ENCODE results near the gene CCDC146. TPM values are rescaled to one million over a fixed set of nuclear protein-coding genes. Genes with fewer than 3 reads are reported as not detected.
"Not testable (repeated sequence)": the region's sequence is repeated elsewhere in the genome, so short reads cannot be mapped to it uniquely, and the experiment has no call there.

CCDC146 gene
- total RNA-seq, 1 donor from 2014 or later = 16.7 TPM

GRCh38 chr7:77199013-77199966, 76.9 kb downstream of the CCDC146 start, which contains the start of gene FGL2:
Gene FGL2 (minus strand): TSS chr7:77199819. CDS start chr7:77199793, 26 bp downstream.
- Histone ChIP-seq H3K4me1 (ENCODE audit: control insufficient read depth in 3 of 3, insufficient read depth in 3 of 3, low read length in 3 of 3) (no peaks in the 10 kb centered on the region), H3K9me3 (ENCODE audit: control insufficient read depth in 3 of 3, low read length in 3 of 3) (no peaks in the 10 kb centered on the region), H3K27ac (ENCODE audit: low read depth, low read length) (peak within 1 kb of the TSS; percentile 10), H3K27me3 (ENCODE audit: control insufficient read depth in 3 of 3, insufficient read depth in 3 of 3, low read length in 3 of 3) (no peaks in the 10 kb centered on the region), H3K4me3 (ENCODE audit: low read length in 3 of 3) (peak within 1 kb of the TSS; percentile 44 to 77 (median 67)), H3K9ac (ENCODE audit: low read depth in 1 of 3, low read length in 3 of 3) (peak within 1 kb of the TSS; percentile 12 to 47 (median 26)), H3K36me3 (ENCODE audit: control insufficient read depth in 3 of 3, insufficient read depth in 3 of 3, low read length in 3 of 3) (no peaks in the 10 kb centered on the region)

- no peaks in the 10 kb centered on the region for H3K9me3 ChIP-seq (ENCODE audit: control insufficient read depth in 3 of 3, low read length in 3 of 3)
- no peak overlapping the region for H3K4me3 ChIP-seq (ENCODE audit: low read length in 3 of 3)
- no peak overlapping the region for H3K9ac ChIP-seq (ENCODE audit: low read depth in 1 of 3, low read length in 3 of 3)
- H3K27me3 ChIP-seq (ENCODE audit: control insufficient read depth in 3 of 3, insufficient read depth in 3 of 3, low read length in 3 of 3) = no peaks in the 10 kb centered on the region
- H3K27ac ChIP-seq (ENCODE audit: low read depth, low read length) = no peak overlapping the region
- no peaks in the 10 kb centered on the region for H3K4me1 ChIP-seq (ENCODE audit: control insufficient read depth in 3 of 3, insufficient read depth in 3 of 3, low read length in 3 of 3)
- H3K36me3 ChIP-seq (ENCODE audit: control insufficient read depth in 3 of 3, insufficient read depth in 3 of 3, low read length in 3 of 3) = no peaks in the 10 kb centered on the region
These were observed 78.1 kb downstream of the CCDC146 start for GRCh38 chr7:77200542-77200941.

GRCh38 chr7:77202481-77202976, 80.1 kb downstream of the CCDC146 start:
- H3K9ac ChIP-seq (ENCODE audit: low read depth in 1 of 3, low read length in 3 of 3) = no peak overlapping the region
- no peaks in the 10 kb centered on the region for H3K27me3 ChIP-seq (ENCODE audit: control insufficient read depth in 3 of 3, insufficient read depth in 3 of 3, low read length in 3 of 3)
- H3K4me1 ChIP-seq (ENCODE audit: control insufficient read depth in 3 of 3, insufficient read depth in 3 of 3, low read length in 3 of 3) = no peaks in the 10 kb centered on the region
- H3K27ac ChIP-seq (ENCODE audit: low read depth, low read length) = no peak overlapping the region
- H3K4me3 ChIP-seq (ENCODE audit: low read length in 3 of 3) = no peak overlapping the region
- H3K9me3 ChIP-seq (ENCODE audit: control insufficient read depth in 3 of 3, low read length in 3 of 3) = no peaks in the 10 kb centered on the region
- no peaks in the 10 kb centered on the region for H3K36me3 ChIP-seq (ENCODE audit: control insufficient read depth in 3 of 3, insufficient read depth in 3 of 3, low read length in 3 of 3)

GRCh38 chr7:77205706-77206105, 83.3 kb downstream of the CCDC146 start:
- H3K36me3 ChIP-seq (ENCODE audit: control insufficient read depth in 3 of 3, insufficient read depth in 3 of 3, low read length in 3 of 3) = peaks cover 0 to 4% (median 0%) of the 10 kb centered on the region in 3 donors
- no peak overlapping the region for H3K9ac ChIP-seq (ENCODE audit: low read depth in 1 of 3, low read length in 3 of 3)
- H3K27me3 ChIP-seq (ENCODE audit: control insufficient read depth in 3 of 3, insufficient read depth in 3 of 3, low read length in 3 of 3) = no peaks in the 10 kb centered on the region
- no peak overlapping the region for H3K27ac ChIP-seq (ENCODE audit: low read depth, low read length)
- no peak overlapping the region for H3K4me3 ChIP-seq (ENCODE audit: low read length in 3 of 3)
- H3K4me1 ChIP-seq (ENCODE audit: control insufficient read depth in 3 of 3, insufficient read depth in 3 of 3, low read length in 3 of 3) = no peaks in the 10 kb centered on the region
- H3K9me3 ChIP-seq (ENCODE audit: control insufficient read depth in 3 of 3, low read length in 3 of 3) = peaks cover 0 to 4% (median 2%) of the 10 kb centered on the region in 3 donors

- Histone ChIP-seq H3K4me1 (ENCODE audit: control insufficient read depth in 3 of 3, insufficient read depth in 3 of 3, low read length in 3 of 3) (no peaks in the 10 kb centered on the region), H3K36me3 (ENCODE audit: control insufficient read depth in 3 of 3, insufficient read depth in 3 of 3, low read length in 3 of 3) (peaks cover 0 to 4% (median 0%) of the 10 kb centered on the region in 3 donors), H3K27me3 (ENCODE audit: control insufficient read depth in 3 of 3, insufficient read depth in 3 of 3, low read length in 3 of 3) (no peaks in the 10 kb centered on the region), H3K9me3 (ENCODE audit: control insufficient read depth in 3 of 3, low read length in 3 of 3) (peaks cover 0 to 4% (median 2%) of the 10 kb centered on the region in 3 donors), H3K4me3 (ENCODE audit: low read length in 3 of 3) (no peak overlapping the region), H3K27ac (ENCODE audit: low read depth, low read length) (no peak overlapping the region), H3K9ac (ENCODE audit: low read depth in 1 of 3, low read length in 3 of 3) (no peak overlapping the region)
These were observed 86.0 kb downstream of the CCDC146 start for GRCh38 chr7:77208416-77208815.

- peaks cover 0 to 4% (median 0%) of the 10 kb centered on the region in 3 donors for H3K36me3 ChIP-seq (ENCODE audit: control insufficient read depth in 3 of 3, insufficient read depth in 3 of 3, low read length in 3 of 3)
- no peak overlapping the region for H3K27ac ChIP-seq (ENCODE audit: low read depth, low read length)
- no peaks in the 10 kb centered on the region for H3K4me1 ChIP-seq (ENCODE audit: control insufficient read depth in 3 of 3, insufficient read depth in 3 of 3, low read length in 3 of 3)
- no peak overlapping the region for H3K4me3 ChIP-seq (ENCODE audit: low read length in 3 of 3)
- H3K27me3 ChIP-seq (ENCODE audit: control insufficient read depth in 3 of 3, insufficient read depth in 3 of 3, low read length in 3 of 3) = no peaks in the 10 kb centered on the region
- H3K9ac ChIP-seq (ENCODE audit: low read depth in 1 of 3, low read length in 3 of 3) = no peak overlapping the region
- peaks cover 0 to 4% (median 2%) of the 10 kb centered on the region in 3 donors for H3K9me3 ChIP-seq (ENCODE audit: control insufficient read depth in 3 of 3, low read length in 3 of 3)
These were observed 87.2 kb downstream of the CCDC146 start for GRCh38 chr7:77209479-77210139.

- no peak overlapping the region for H3K4me3 ChIP-seq (ENCODE audit: low read length in 3 of 3)
- H3K36me3 ChIP-seq (ENCODE audit: control insufficient read depth in 3 of 3, insufficient read depth in 3 of 3, low read length in 3 of 3) = no peaks in the 10 kb centered on the region
- H3K27ac ChIP-seq (ENCODE audit: low read depth, low read length) = no peak overlapping the region
- no peaks in the 10 kb centered on the region for H3K9me3 ChIP-seq (ENCODE audit: control insufficient read depth in 3 of 3, low read length in 3 of 3)
- no peak overlapping the region for H3K9ac ChIP-seq (ENCODE audit: low read depth in 1 of 3, low read length in 3 of 3)
- no peaks in the 10 kb centered on the region for H3K4me1 ChIP-seq (ENCODE audit: control insufficient read depth in 3 of 3, insufficient read depth in 3 of 3, low read length in 3 of 3)
- no peaks in the 10 kb centered on the region for H3K27me3 ChIP-seq (ENCODE audit: control insufficient read depth in 3 of 3, insufficient read depth in 3 of 3, low read length in 3 of 3)
These were observed 93.9 kb downstream of the CCDC146 start for GRCh38 chr7:77216181-77216845.

- Histone ChIP-seq H3K27me3 (ENCODE audit: control insufficient read depth in 3 of 3, insufficient read depth in 3 of 3, low read length in 3 of 3) (no peaks in the 10 kb centered on the region), H3K9me3 (ENCODE audit: control insufficient read depth in 3 of 3, low read length in 3 of 3) (no peaks in the 10 kb centered on the region), H3K27ac (ENCODE audit: low read depth, low read length) (no peak overlapping the region), H3K36me3 (ENCODE audit: control insufficient read depth in 3 of 3, insufficient read depth in 3 of 3, low read length in 3 of 3) (no peaks in the 10 kb centered on the region), H3K9ac (ENCODE audit: low read depth in 1 of 3, low read length in 3 of 3) (no peak overlapping the region), H3K4me3 (ENCODE audit: low read length in 3 of 3) (no peak overlapping the region), H3K4me1 (ENCODE audit: control insufficient read depth in 3 of 3, insufficient read depth in 3 of 3, low read length in 3 of 3) (no peaks in the 10 kb centered on the region)
These were observed 95.2 kb downstream of the CCDC146 start for GRCh38 chr7:77217474-77218185.

- H3K9ac ChIP-seq (ENCODE audit: low read depth in 1 of 3, low read length in 3 of 3); H3K9me3 ChIP-seq (ENCODE audit: control insufficient read depth in 3 of 3, low read length in 3 of 3); H3K36me3 ChIP-seq (ENCODE audit: control insufficient read depth in 3 of 3, insufficient read depth in 3 of 3, low read length in 3 of 3); H3K27ac ChIP-seq (ENCODE audit: low read depth, low read length); H3K4me3 ChIP-seq (ENCODE audit: low read length in 3 of 3); H3K4me1 ChIP-seq (ENCODE audit: control insufficient read depth in 3 of 3, insufficient read depth in 3 of 3, low read length in 3 of 3); H3K27me3 ChIP-seq (ENCODE audit: control insufficient read depth in 3 of 3, insufficient read depth in 3 of 3, low read length in 3 of 3): not testable (repeated sequence)
These were observed 97.4 kb downstream of the CCDC146 start for GRCh38 chr7:77219701-77220331.

Data from skeletal muscle tissue (tissue), 4 donors.